Measurements from ENCODE around the gene KIAA1549. TPM values are rescaled to one million over a fixed set of nuclear protein-coding genes. Genes with fewer than 3 reads are reported as not detected.
A peak's percentile ranks its signal among the peaks of the same experiment; 100 is the strongest.

KIAA1549 gene
- total and polyA plus RNA-seq, 2 of the 4 experiments (the other 2 are of a cell fraction) = 1.3 to 3.3 TPM

- peak; percentile 48 for TF ChIP-seq RAD21 (IDR thresholded peaks at IDR 0.05; ENCODE audit: low read length)
- TF ChIP-seq, protein P1, sequence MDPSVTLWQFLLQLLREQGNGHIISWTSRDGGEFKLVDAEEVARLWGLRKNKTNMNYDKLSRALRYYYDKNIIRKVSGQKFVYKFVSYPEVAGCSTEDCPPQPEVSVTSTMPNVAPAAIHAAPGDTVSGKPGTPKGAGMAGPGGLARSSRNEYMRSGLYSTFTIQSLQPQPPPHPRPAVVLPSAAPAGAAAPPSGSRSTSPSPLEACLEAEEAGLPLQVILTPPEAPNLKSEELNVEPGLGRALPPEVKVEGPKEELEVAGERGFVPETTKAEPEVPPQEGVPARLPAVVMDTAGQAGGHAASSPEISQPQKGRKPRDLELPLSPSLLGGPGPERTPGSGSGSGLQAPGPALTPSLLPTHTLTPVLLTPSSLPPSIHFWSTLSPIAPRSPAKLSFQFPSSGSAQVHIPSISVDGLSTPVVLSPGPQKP (IDR thresholded peaks at IDR 0.05; ENCODE audit: borderline replicate concordance, low read depth, low read length) = no peak
- no peak for TF ChIP-seq RFX5 (IDR thresholded peaks at IDR 0.05; ENCODE audit: low read depth, low read length)
- no peak for TF ChIP-seq MAFK (IDR thresholded peaks at IDR 0.05; ENCODE audit: low read depth, low read length)
Measured at GRCh38 chr7:138981332-138982203, at the start of gene KIAA1549 (continued).

GRCh38 chr7:139029353-139029752, 48.2 kb upstream of the KIAA1549 start:
- ATAC-seq (ENCODE audit: low read depth) = no peak

More at GRCh38 chr7:139029353-139029752, 48.2 kb upstream of the KIAA1549 start:
- Histone ChIP-seq H3K14ac (replicated peaks; ENCODE audit: low read depth, low read length) (no peak overlapping the region), H3K4me3 (ENCODE audit: insufficient read depth, low read depth, low read length) (no peak overlapping the region), H2BK15ac (ENCODE audit: low read depth, low read length) (no peak overlapping the region), H3K9me3 (ENCODE audit: control insufficient read depth, insufficient read depth, low read length) (no peaks in the 10 kb centered on the region), H3K27ac (ENCODE audit: insufficient read depth, low read length) (no peak overlapping the region), H3K9ac (ENCODE audit: low read depth, low read length) (no peak overlapping the region), H3K18ac (ENCODE audit: low read depth, low read length) (no peak overlapping the region), H4K91ac (ENCODE audit: insufficient read depth, low read depth, low read length) (no peak overlapping the region), H3K56ac (ENCODE audit: extremely low read depth, insufficient read depth, low read length) (no peak overlapping the region), H2AK9ac (replicated peaks; ENCODE audit: low read depth, low read length, poor library complexity) (no peak overlapping the region), H3K27me3 (ENCODE audit: control insufficient read depth, insufficient read depth, low read length) (no peaks in the 10 kb centered on the region), H4K5ac (ENCODE audit: low read depth, low read length) (no peak overlapping the region), H4K8ac (ENCODE audit: low read depth in 2 of 2, low read length in 2 of 2) (no peak overlapping the region), H3K4me1 (ENCODE audit: control insufficient read depth, insufficient read depth, low read length) (peaks cover 2% of the 10 kb centered on the region), H3K9me1 (ENCODE audit: insufficient read depth, low read length) (peaks cover 8% of the 10 kb centered on the region), H2AFZ (replicated peaks; ENCODE audit: low read length, poor library complexity) (no peak overlapping the region), H3K23ac (ENCODE audit: low read depth, low read length) (no peak overlapping the region), H4K20me1 (ENCODE audit: insufficient read depth, low read length) (peaks cover 8% of the 10 kb centered on the region), H2BK120ac (ENCODE audit: low read depth, low read length) (no peak overlapping the region), H3K4ac (ENCODE audit: low read depth, low read length) (no peak overlapping the region), H2BK5ac (ENCODE audit: low read depth, low read length, poor library complexity, severe bottlenecking) (no peak overlapping the region), H2BK20ac (ENCODE audit: low read depth, low read length) (no peak overlapping the region), H3K79me1 (ENCODE audit: low read depth in 1 of 2, low read length in 2 of 2) (peaks cover 26 to 46% of the 10 kb centered on the region in 2 experiments), H3K36me3 (ENCODE audit: control insufficient read depth, insufficient read depth, low read length) (peaks cover 55% of the 10 kb centered on the region), H3K4me2 (ENCODE audit: low read depth, low read length) (no peak overlapping the region), H2AK5ac (ENCODE audit: low read depth, low read length) (no peak overlapping the region)
- BruUV-seq (replicated peaks) = no TSS peak
- TF ChIP-seq RAD21 (IDR thresholded peaks at IDR 0.05; ENCODE audit: low read length) (no peak), MXI1 (IDR thresholded peaks at IDR 0.05; ENCODE audit: borderline replicate concordance, low read depth, low read length) (no peak), RFX5 (IDR thresholded peaks at IDR 0.05; ENCODE audit: low read depth, low read length) (no peak)
- TF ChIP-seq, protein P2, sequence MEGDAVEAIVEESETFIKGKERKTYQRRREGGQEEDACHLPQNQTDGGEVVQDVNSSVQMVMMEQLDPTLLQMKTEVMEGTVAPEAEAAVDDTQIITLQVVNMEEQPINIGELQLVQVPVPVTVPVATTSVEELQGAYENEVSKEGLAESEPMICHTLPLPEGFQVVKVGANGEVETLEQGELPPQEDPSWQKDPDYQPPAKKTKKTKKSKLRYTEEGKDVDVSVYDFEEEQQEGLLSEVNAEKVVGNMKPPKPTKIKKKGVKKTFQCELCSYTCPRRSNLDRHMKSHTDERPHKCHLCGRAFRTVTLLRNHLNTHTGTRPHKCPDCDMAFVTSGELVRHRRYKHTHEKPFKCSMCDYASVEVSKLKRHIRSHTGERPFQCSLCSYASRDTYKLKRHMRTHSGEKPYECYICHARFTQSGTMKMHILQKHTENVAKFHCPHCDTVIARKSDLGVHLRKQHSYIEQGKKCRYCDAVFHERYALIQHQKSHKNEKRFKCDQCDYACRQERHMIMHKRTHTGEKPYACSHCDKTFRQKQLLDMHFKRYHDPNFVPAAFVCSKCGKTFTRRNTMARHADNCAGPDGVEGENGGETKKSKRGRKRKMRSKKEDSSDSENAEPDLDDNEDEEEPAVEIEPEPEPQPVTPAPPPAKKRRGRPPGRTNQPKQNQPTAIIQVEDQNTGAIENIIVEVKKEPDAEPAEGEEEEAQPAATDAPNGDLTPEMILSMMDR (conservative IDR thresholded peaks at IDR 0.05; ENCODE audit: low read depth, low read length) = no peak
- intact Hi-C loops (cut with micrococcal nuclease) = no loop called here
- CTCF ChIA-PET = no interaction called here
- in situ Hi-C loops (cut with MboI; ENCODE audit: low sequenced_read_pairs) = no loop called here
- dilution Hi-C loops (cut with HindIII; ENCODE audit: low sequenced_read_pairs, unreplicated experiment) = no loop called here
- no CpG with 5 or more reads among the region's 3 CpGs for WGBS, 2 experiments (ENCODE audit: extremely low coverage in 2 of 2, insufficient read length in 1 of 2)
- POLR2A ChIA-PET (ENCODE audit: unreplicated experiment) = no interaction called here
- no peak for DNase-seq
